HepG2 (cell line): ENCODE data around the gene PPP1R18. TPM values are rescaled to one million over a fixed set of nuclear protein-coding genes. Genes with fewer than 3 reads are reported as not detected.

Experiments used
- ASH2L ChIP-seq: fragments of 300-600, 200-600 bp; sonication (generic); IDR thresholded peaks from 2 replicates; pipeline ENCODE4 v1.7.0; 2017; ENCODE audit warnings: low read depth, mild to moderate bottlenecking, moderate library complexity, mixed read lengths, low read length; ENCODE audit not compliant: insufficient read length
- GATA4 ChIP-seq: sonication (generic); IDR thresholded peaks from 2 replicates; pipeline ENCODE4 v1.6.1; 2016; ENCODE audit warnings: antibody characterized with exemption, low read depth, borderline replicate concordance
- GPN1 ChIP-seq: sonication (generic); formaldehyde crosslinking; IDR thresholded peaks from 2 replicates; pipeline ENCODE4 v1.5.1; 2020; ENCODE audit warnings: missing genetic modification reagents, borderline replicate concordance
- HNRNPL ChIP-seq: fragments of 200-400 bp; formaldehyde crosslinking; IDR thresholded peaks from 2 replicates; pipeline ENCODE4 v1.6.1; 2017; ENCODE audit warnings: mild to moderate bottlenecking, low read depth, low read length
- HOXA5 ChIP-seq: sonication (generic); formaldehyde crosslinking; IDR thresholded peaks from 2 replicates; pipeline ENCODE4 v1.4.0; 2020; ENCODE audit warnings: missing genetic modification reagents
- MLXIP ChIP-seq: sonication (generic); formaldehyde crosslinking; IDR thresholded peaks from 2 replicates; pipeline ENCODE4 v1.9.0; 2021; ENCODE audit warnings: missing genetic modification reagents, borderline replicate concordance
- NR2F6 ChIP-seq, 2 experiments: IDR thresholded peaks; 2 replicates each; pipeline ENCODE4 v1.6.1; 2016; ENCODE audit warnings: antibody characterized with exemption in 1 of 2, mild to moderate bottlenecking in 1 of 2
- SMAD1 ChIP-seq: sonication (generic); formaldehyde crosslinking; IDR thresholded peaks from 2 replicates; pipeline ENCODE4 v1.4.0; 2020; ENCODE audit warnings: missing genetic modification reagents, low read depth, mild to moderate bottlenecking, borderline replicate concordance
- TCF7 ChIP-seq: sonication (generic); IDR thresholded peaks from 2 replicates; pipeline ENCODE4 v1.6.1; 2016; ENCODE audit warnings: antibody characterized with exemption, low read depth
- THAP11 ChIP-seq: IDR thresholded peaks from 2 replicates; pipeline ENCODE4 v1.6.1; 2016; ENCODE audit warnings: missing biosample characterization, missing genetic modification reagents
- ZNF253 ChIP-seq: sonication (generic); formaldehyde crosslinking; IDR thresholded peaks from 2 replicates; pipeline ENCODE4 v1.8.0; 2022; ENCODE audit warnings: mild to moderate bottlenecking, missing genetic modification reagents, borderline replicate concordance
- ZNF33A ChIP-seq: sonication (generic); formaldehyde crosslinking; IDR thresholded peaks from 2 replicates; pipeline ENCODE4 v1.5.1; 2020; ENCODE audit warnings: missing genetic modification reagents, mild to moderate bottlenecking, moderate library complexity, borderline replicate concordance
- polyA plus RNA-seq, 8 experiments: library from polyadenylated mRNA; depleted of rRNA in 3 of 8; stranded (reverse) in 7 of 8; unstranded in 1 of 8; fragments of >200 nt; fragmentation: Illumina TruSeq in 4 of 8; extraction: Trizol in 4 of 8; gene quantifications; 2 replicates each; pipeline versions ENCODE4 v1.2.1 to v1.2.3, GENCODE V29; 2011 to 2016; ENCODE audit warnings: low read depth in 4 of 8, missing spikeins in 1 of 8, mixed read lengths in 1 of 8; ENCODE audit not compliant: insufficient read depth in 1 of 8
- total RNA-seq, 5 experiments: library from RNA; depleted of rRNA; stranded (reverse); fragments of >200 nt; fragmentation: Illumina TruSeq; extraction: Trizol; gene quantifications; 2 replicates each; pipeline ENCODE4 v1.2.3, GENCODE V29; 2016; ENCODE audit warnings: low read depth in 1 of 5
- TF ChIP-seq, protein P1 (sequence below): sonication (generic); formaldehyde crosslinking; IDR thresholded peaks from 2 replicates; pipeline ENCODE4 v1.4.0; 2020; ENCODE audit warnings: missing genetic modification reagents, borderline replicate concordance
- TF ChIP-seq, protein P2 (sequence below): fragments of 450-650 bp; IDR thresholded peaks from 2 replicates; pipeline ENCODE4 v1.6.1; 2016
- TF ChIP-seq, protein P3 (sequence below): IDR thresholded peaks from 2 replicates; pipeline ENCODE4 v1.6.1; 2016; ENCODE audit warnings: mild to moderate bottlenecking
- TF ChIP-seq, protein P4 (sequence below): IDR thresholded peaks from 2 replicates; pipeline ENCODE4 v1.6.1; 2012; ENCODE audit warnings: low read length, improper control_type of control experiment

The PPP1R18 gene
- total and polyA plus RNA-seq, 2 of the 13 experiments (the other 11 are each of a cell fraction or from before 2014, with no cell fraction given) = 4.9 to 9.2 TPM

GRCh38 chr6:30717129-30717844 lies 30.8 kb upstream of the PPP1R18 start, which contains the start of gene MDC1 (continued):
- no peak for TF ChIP-seq GATA4
- no peak; the same call in 1 of the 2 replicates for TF ChIP-seq GPN1 (CRISPR knock-in tag)
- TF ChIP-seq, protein P1, sequence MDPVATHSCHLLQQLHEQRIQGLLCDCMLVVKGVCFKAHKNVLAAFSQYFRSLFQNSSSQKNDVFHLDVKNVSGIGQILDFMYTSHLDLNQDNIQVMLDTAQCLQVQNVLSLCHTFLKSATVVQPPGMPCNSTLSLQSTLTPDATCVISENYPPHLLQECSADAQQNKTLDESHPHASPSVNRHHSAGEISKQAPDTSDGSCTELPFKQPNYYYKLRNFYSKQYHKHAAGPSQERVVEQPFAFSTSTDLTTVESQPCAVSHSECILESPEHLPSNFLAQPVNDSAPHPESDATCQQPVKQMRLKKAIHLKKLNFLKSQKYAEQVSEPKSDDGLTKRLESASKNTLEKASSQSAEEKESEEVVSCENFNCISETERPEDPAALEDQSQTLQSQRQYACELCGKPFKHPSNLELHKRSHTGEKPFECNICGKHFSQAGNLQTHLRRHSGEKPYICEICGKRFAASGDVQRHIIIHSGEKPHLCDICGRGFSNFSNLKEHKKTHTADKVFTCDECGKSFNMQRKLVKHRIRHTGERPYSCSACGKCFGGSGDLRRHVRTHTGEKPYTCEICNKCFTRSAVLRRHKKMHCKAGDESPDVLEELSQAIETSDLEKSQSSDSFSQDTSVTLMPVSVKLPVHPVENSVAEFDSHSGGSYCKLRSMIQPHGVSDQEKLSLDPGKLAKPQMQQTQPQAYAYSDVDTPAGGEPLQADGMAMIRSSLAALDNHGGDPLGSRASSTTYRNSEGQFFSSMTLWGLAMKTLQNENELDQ (CRISPR knock-in tag) = peak; percentile 43; the same call in 1 of the 2 replicates
- TF ChIP-seq HNRNPL = 0 out of 2 replicates have a peak, but pooled peaks have one; percentile 66
- peak; percentile 16; the same call in 1 of the 2 replicates for TF ChIP-seq NR2F6 (IDR thresholded peaks at IDR 0.05)
- TF ChIP-seq NR2F6 (CRISPR knock-in tag; IDR thresholded peaks at IDR 0.05) = peak; percentile 79; the same call in 1 of the 2 replicates
- TF ChIP-seq THAP11 (CRISPR knock-in tag) = peak; percentile 98
- TF ChIP-seq, protein P2, sequence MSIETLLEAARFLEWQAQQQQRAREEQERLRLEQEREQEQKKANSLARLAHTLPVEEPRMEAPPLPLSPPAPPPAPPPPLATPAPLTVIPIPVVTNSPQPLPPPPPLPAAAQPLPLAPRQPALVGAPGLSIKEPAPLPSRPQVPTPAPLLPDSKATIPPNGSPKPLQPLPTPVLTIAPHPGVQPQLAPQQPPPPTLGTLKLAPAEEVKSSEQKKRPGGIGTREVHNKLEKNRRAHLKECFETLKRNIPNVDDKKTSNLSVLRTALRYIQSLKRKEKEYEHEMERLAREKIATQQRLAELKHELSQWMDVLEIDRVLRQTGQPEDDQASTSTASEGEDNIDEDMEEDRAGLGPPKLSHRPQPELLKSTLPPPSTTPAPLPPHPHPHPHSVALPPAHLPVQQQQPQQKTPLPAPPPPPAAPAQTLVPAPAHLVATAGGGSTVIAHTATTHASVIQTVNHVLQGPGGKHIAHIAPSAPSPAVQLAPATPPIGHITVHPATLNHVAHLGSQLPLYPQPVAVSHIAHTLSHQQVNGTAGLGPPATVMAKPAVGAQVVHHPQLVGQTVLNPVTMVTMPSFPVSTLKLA = peak; percentile 72
- peak; percentile 97; the same call in 1 of the 2 replicates for TF ChIP-seq SMAD1 (CRISPR knock-in tag)
- peak; percentile 35; the same call in 1 of the 2 replicates for TF ChIP-seq ZNF253 (CRISPR knock-in tag)
- TF ChIP-seq ASH2L = peak; percentile 92
- no peak; the same call in 1 of the 2 replicates for TF ChIP-seq TCF7
- no peak for TF ChIP-seq MLXIP (CRISPR knock-in tag)
- TF ChIP-seq ZNF33A (CRISPR knock-in tag) = no peak; the same call in 1 of the 2 replicates
- TF ChIP-seq HOXA5 (CRISPR knock-in tag) = peak; percentile 82
- TF ChIP-seq, protein P3, sequence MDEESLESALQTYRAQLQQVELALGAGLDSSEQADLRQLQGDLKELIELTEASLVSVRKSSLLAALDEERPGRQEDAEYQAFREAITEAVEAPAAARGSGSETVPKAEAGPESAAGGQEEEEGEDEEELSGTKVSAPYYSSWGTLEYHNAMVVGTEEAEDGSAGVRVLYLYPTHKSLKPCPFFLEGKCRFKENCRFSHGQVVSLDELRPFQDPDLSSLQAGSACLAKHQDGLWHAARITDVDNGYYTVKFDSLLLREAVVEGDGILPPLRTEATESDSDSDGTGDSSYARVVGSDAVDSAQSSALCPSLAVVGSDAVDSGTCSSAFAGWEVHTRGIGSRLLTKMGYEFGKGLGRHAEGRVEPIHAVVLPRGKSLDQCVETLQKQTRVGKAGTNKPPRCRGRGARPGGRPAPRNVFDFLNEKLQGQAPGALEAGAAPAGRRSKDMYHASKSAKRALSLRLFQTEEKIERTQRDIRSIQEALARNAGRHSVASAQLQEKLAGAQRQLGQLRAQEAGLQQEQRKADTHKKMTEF (CRISPR knock-in tag) = peak; percentile 98
- TF ChIP-seq, protein P4, sequence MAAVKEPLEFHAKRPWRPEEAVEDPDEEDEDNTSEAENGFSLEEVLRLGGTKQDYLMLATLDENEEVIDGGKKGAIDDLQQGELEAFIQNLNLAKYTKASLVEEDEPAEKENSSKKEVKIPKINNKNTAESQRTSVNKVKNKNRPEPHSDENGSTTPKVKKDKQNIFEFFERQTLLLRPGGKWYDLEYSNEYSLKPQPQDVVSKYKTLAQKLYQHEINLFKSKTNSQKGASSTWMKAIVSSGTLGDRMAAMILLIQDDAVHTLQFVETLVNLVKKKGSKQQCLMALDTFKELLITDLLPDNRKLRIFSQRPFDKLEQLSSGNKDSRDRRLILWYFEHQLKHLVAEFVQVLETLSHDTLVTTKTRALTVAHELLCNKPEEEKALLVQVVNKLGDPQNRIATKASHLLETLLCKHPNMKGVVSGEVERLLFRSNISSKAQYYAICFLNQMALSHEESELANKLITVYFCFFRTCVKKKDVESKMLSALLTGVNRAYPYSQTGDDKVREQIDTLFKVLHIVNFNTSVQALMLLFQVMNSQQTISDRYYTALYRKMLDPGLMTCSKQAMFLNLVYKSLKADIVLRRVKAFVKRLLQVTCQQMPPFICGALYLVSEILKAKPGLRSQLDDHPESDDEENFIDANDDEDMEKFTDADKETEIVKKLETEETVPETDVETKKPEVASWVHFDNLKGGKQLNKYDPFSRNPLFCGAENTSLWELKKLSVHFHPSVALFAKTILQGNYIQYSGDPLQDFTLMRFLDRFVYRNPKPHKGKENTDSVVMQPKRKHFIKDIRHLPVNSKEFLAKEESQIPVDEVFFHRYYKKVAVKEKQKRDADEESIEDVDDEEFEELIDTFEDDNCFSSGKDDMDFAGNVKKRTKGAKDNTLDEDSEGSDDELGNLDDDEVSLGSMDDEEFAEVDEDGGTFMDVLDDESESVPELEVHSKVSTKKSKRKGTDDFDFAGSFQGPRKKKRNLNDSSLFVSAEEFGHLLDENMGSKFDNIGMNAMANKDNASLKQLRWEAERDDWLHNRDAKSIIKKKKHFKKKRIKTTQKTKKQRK = no peak; the same call in 1 of the 2 replicates
